ENCODE measurements around the gene PPP1R11. TPM values are rescaled to one million over a fixed set of nuclear protein-coding genes. Genes with fewer than 3 reads are reported as not detected.

The PPP1R11 gene
- polyA plus RNA-seq, 3 donors: 49.3 to 107 (median 67.7) TPM

DNA sequence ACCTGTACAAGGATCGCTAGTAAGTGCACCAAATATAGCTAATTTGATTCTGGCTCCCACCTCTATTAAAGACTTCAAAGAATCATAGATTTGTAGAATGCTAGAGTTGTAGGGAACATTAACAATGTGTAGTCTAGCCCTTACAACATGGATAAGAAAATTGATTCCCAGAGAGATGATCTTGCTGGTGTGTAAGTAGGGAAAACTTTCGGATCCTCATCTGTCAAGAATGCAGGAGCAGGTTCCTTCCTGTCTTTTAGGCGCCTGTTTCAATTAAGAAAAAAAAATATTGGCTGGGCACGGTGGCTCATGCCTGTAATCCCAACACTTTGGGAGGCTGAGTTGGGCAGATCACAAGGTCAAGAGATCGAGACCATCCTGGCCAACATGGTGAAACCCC, 20.9 kb downstream of the PPP1R11 start:
- peaks cover 28 to 48% (median 34%) of the 10 kb centered on the region in 3 donors for H3K27me3 Mint-ChIP-seq (ENCODE audit: low read depth in 3 of 3)
- H4K20me1 ChIP-seq (ENCODE audit: insufficient read depth, low read length): no peaks in the 10 kb centered on the region
- H2AFZ ChIP-seq (ENCODE audit: insufficient read depth, low read depth, low read length, poor library complexity, severe bottlenecking): no peak overlapping the region
- H3K4me1 Mint-ChIP-seq: no peaks in the 10 kb centered on the region
- H3K27me3 ChIP-seq (ENCODE audit: control insufficient read depth in 2 of 2, insufficient read depth in 2 of 2, low read length in 2 of 2): peaks cover 18 to 41% of the 10 kb centered on the region in 2 donors
- H3K9me3 ChIP-seq (replicated peaks in 1 of 2; ENCODE audit: control insufficient read depth in 1 of 2, insufficient read depth in 1 of 2, low read length in 2 of 2): no peaks in the 10 kb centered on the region
- no peak overlapping the region for H3K4me2 ChIP-seq (replicated peaks; ENCODE audit: extremely low read depth, low read length, poor library complexity, severe bottlenecking)
- no peak overlapping the region for H3K4me3 Mint-ChIP-seq
- H3K27ac ChIP-seq (ENCODE audit: low read depth in 1 of 2, low read length in 2 of 2): no peak overlapping the region
- no peaks in the 10 kb centered on the region for H3K36me3 Mint-ChIP-seq
- 70% methylated on average over 2 of the region's 5 CpGs for WGBS (ENCODE audit: insufficient coverage)
- H3K36me3 ChIP-seq (replicated peaks in 1 of 2; ENCODE audit: control insufficient read depth in 1 of 2, insufficient read depth in 2 of 2, low read length in 2 of 2): no peaks in the 10 kb centered on the region
- H3K79me2 ChIP-seq (ENCODE audit: insufficient read depth, low read length): no peaks in the 10 kb centered on the region
- intact Hi-C loops (cut with micrococcal nuclease): no loop called here
- H3K4me1 ChIP-seq (ENCODE audit: control insufficient read depth in 1 of 2, insufficient read depth in 2 of 2, low read length in 2 of 2): no peaks in the 10 kb centered on the region
- H3K9me3 Mint-ChIP-seq: peaks cover 0 to 8% (median 5%) of the 10 kb centered on the region in 7 donors
- no peak overlapping the region for H3K4me3 ChIP-seq (replicated peaks in 1 of 3; ENCODE audit: low read depth in 2 of 3, low read length in 3 of 3)
- H3K9ac ChIP-seq (ENCODE audit: insufficient read depth, low read length, poor library complexity, severe bottlenecking): no peak overlapping the region
- no peak overlapping the region for H3K27ac Mint-ChIP-seq
- TF ChIP-seq, protein P1, sequence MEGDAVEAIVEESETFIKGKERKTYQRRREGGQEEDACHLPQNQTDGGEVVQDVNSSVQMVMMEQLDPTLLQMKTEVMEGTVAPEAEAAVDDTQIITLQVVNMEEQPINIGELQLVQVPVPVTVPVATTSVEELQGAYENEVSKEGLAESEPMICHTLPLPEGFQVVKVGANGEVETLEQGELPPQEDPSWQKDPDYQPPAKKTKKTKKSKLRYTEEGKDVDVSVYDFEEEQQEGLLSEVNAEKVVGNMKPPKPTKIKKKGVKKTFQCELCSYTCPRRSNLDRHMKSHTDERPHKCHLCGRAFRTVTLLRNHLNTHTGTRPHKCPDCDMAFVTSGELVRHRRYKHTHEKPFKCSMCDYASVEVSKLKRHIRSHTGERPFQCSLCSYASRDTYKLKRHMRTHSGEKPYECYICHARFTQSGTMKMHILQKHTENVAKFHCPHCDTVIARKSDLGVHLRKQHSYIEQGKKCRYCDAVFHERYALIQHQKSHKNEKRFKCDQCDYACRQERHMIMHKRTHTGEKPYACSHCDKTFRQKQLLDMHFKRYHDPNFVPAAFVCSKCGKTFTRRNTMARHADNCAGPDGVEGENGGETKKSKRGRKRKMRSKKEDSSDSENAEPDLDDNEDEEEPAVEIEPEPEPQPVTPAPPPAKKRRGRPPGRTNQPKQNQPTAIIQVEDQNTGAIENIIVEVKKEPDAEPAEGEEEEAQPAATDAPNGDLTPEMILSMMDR (IDR thresholded peaks at IDR 0.05): no peak
- no peak for DNase-seq

DNA sequence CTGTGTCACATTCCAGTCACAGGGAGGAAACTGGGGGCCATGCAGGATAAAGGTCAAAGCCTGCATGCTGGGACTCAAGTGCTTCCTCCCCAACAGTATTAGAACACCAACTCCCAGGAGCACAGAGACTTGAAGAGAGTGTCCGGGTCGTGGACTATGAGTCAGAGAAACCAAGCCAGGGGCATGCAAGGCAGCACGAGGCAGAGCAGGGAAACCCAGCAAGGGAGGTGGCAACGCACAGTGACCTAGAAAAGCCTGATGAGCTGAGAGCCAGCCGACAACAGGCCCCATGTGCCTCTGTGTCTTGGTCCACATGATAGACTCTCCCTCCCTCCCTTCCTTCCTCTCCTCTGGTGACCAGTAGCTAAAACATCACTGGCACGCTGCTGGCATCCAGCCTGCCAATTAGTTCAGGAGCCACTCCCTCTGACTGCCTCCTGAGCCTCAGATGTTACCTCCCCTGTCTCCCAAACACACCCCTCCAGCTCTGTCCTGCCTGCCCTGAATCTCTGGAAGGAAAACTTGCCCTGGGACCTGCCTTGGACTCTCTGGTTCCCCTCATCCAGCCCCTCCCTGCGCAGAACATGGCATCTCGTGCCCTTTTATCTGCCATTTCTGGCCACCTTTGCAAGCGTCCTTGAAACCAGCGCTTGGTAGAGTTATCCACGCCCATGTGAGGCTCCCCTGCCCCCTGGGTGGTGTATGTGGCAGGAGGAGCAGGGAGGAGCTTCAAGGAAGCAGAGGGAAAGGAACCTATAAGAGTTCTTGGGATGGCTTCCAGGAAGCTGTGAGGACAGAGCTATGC, 24.8 kb downstream of the PPP1R11 start:
- H3K9me3 Mint-ChIP-seq: peaks cover 0 to 2% (median 0%) of the 10 kb centered on the region in 7 donors
- 76% methylated on average over 9 of the region's 11 CpGs for whole genome bisulfite sequencing (ENCODE audit: insufficient coverage)
- peaks cover 47 to 72% (median 49%) of the 10 kb centered on the region in 3 donors for H3K27me3 Mint-ChIP-seq (ENCODE audit: low read depth in 3 of 3)

More for the DNA sequence above, 24.8 kb downstream of the PPP1R11 start:
- TF ChIP-seq, protein P1 (IDR thresholded peaks at IDR 0.05): no peak
- H3K27ac Mint-ChIP-seq: peak overlapping the region in 1 of 7 donors; percentile 8
- no peak for DNase-seq
- H3K4me1 Mint-ChIP-seq: no peaks in the 10 kb centered on the region
- Histone ChIP-seq H3K4me3 (replicated peaks in 1 of 3; ENCODE audit: low read depth in 2 of 3, low read length in 3 of 3) (no peak overlapping the region), H2AFZ (ENCODE audit: insufficient read depth, low read depth, low read length, poor library complexity, severe bottlenecking) (no peak overlapping the region), H3K27me3 (ENCODE audit: control insufficient read depth in 2 of 2, insufficient read depth in 2 of 2, low read length in 2 of 2) (peaks cover 24 to 62% of the 10 kb centered on the region in 2 donors), H3K9ac (ENCODE audit: insufficient read depth, low read length, poor library complexity, severe bottlenecking) (no peak overlapping the region), H3K9me3 (replicated peaks in 1 of 2; ENCODE audit: control insufficient read depth in 1 of 2, insufficient read depth in 1 of 2, low read length in 2 of 2) (no peaks in the 10 kb centered on the region), H3K4me1 (ENCODE audit: control insufficient read depth in 1 of 2, insufficient read depth in 2 of 2, low read length in 2 of 2) (no peaks in the 10 kb centered on the region), H4K20me1 (ENCODE audit: insufficient read depth, low read length) (no peaks in the 10 kb centered on the region), H3K79me2 (ENCODE audit: insufficient read depth, low read length) (no peaks in the 10 kb centered on the region), H3K27ac (ENCODE audit: low read depth in 1 of 2, low read length in 2 of 2) (no peak overlapping the region), H3K4me2 (replicated peaks; ENCODE audit: extremely low read depth, low read length, poor library complexity, severe bottlenecking) (no peak overlapping the region), H3K36me3 (replicated peaks in 1 of 2; ENCODE audit: control insufficient read depth in 1 of 2, insufficient read depth in 2 of 2, low read length in 2 of 2) (no peaks in the 10 kb centered on the region)
- intact Hi-C loops (cut with micrococcal nuclease): no loop called here
- peak overlapping the region in 1 of 2 donors; percentile 61 for H3K4me3 Mint-ChIP-seq
- H3K36me3 Mint-ChIP-seq: no peaks in the 10 kb centered on the region
